Effector memory CD4-positive, alpha-beta T cell (primary cell): Measurements from ENCODE around the gene OPCML.

ENCODE experiments used
- DNase-seq, 3 donors: peaks; one replicate each; pipeline ENCODE4 v3.0.0-alpha.2; 2020
- H3K27ac ChIP-seq: 2 replicates; pipeline ENCODE4 v1.7.0; 2013; ENCODE audit warnings: mild to moderate bottlenecking, low read length, moderate library complexity; ENCODE audit not compliant: insufficient read depth, poor library complexity, severe bottlenecking
- H3K27me3 ChIP-seq: replicated peaks from 2 replicates; pipeline ENCODE4 v1.7.0; 2013; ENCODE audit warnings: mild to moderate bottlenecking, low read length; ENCODE audit not compliant: insufficient read depth, control insufficient read depth, poor library complexity, severe bottlenecking
- H3K36me3 ChIP-seq: 2 replicates; pipeline ENCODE4 v1.7.0; 2013; ENCODE audit warnings: mild to moderate bottlenecking, low read length, moderate library complexity; ENCODE audit not compliant: control insufficient read depth, insufficient read depth
- H3K4me1 ChIP-seq: 2 replicates; pipeline ENCODE4 v1.7.0; 2013; ENCODE audit warnings: low read length, mild to moderate bottlenecking; ENCODE audit not compliant: control insufficient read depth, insufficient read depth, poor library complexity, severe bottlenecking
- H3K4me3 ChIP-seq: 2 replicates; pipeline ENCODE4 v1.7.0; 2013; ENCODE audit warnings: low read length, low read depth, mild to moderate bottlenecking; ENCODE audit not compliant: insufficient read depth, poor library complexity, severe bottlenecking
- H3K9me3 ChIP-seq: 2 replicates; pipeline ENCODE4 v1.7.0; 2013; ENCODE audit warnings: mild to moderate bottlenecking, low read length, moderate library complexity; ENCODE audit not compliant: control insufficient read depth

Gene OPCML

DNA sequence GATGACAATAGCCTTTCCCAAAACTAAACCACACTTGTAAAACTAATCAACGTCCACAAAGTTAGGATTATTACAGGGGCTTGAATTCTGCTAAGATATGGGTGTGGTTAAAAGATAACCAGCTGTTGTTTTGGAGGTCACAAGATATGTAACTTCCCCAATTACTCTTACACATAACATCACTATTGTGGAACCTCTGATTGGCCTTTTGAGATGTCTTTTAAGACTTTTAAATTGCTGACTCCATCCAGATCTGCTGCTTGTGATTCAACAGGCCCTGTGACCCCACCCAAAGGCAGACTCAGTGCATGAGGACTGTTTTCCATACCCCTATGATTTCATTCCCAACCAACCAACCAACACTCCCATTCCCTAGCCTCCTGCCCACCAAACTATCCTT lies 893.9 kb downstream of the OPCML start:
- Histone ChIP-seq H3K4me1 (no peaks in the 10 kb centered on the region), H3K36me3 (no peaks in the 10 kb centered on the region), H3K27ac (no peak overlapping the region), H3K4me3 (no peak overlapping the region), H3K9me3 (no peaks in the 10 kb centered on the region), H3K27me3 (no peaks in the 10 kb centered on the region)
- no peak for DNase-seq

GRCh38 chr11:132636523-132636922 lies 895.8 kb downstream of the OPCML start:
- no peaks in the 10 kb centered on the region for H3K4me1 ChIP-seq
- no peak for DNase-seq
- H3K27ac ChIP-seq: no peak overlapping the region
- H3K36me3 ChIP-seq: no peaks in the 10 kb centered on the region
- H3K9me3 ChIP-seq: no peaks in the 10 kb centered on the region
- H3K4me3 ChIP-seq: no peak overlapping the region
- H3K27me3 ChIP-seq: no peaks in the 10 kb centered on the region

DNA sequence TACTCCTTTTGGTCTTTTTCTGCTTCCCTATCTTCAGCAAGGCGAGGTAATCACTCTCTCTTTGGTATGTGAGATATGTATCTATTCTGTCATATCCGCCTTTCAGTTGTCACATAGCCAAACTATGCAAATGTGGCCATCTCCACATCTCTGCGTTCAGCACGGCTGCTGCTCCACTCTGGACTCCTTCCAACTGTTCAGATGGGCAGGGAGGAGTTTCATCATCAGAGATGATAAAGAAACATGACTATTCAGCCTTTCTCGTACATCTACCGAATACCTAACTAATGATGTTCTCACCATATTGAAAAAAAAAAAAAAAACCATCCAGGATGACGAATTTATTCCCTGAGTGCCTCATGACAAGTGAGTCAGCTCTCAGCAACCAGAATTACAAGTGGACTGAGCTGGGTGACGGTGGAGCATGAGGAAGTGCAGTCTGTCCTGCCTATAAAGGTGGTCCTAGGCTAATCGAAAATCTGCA lies 899.6 kb downstream of the OPCML start:
- DNase-seq: no peak
- Histone ChIP-seq H3K4me3 (no peak overlapping the region), H3K4me1 (no peaks in the 10 kb centered on the region), H3K27ac (no peak overlapping the region), H3K27me3 (no peaks in the 10 kb centered on the region), H3K9me3 (no peaks in the 10 kb centered on the region), H3K36me3 (no peaks in the 10 kb centered on the region)

DNA sequence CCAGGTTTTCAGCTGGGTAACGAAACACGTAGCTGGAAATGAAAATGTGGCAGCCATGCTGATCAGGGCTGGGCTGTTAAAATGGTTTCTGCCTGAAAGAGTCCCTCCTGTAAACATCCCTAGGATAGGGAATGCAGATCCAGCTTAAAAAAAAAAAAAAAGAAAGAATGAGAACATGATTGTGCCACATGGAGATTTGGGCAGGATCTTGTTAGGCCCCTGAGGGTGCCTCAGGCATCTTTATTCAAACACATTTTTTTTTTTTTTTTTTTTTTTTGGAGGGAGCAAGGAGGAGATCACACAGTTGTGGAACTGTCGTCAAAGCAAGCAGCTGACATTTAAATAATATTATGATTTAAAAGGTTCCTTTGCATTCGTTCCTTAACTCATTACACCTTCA lies 900.3 kb downstream of the OPCML start:
- DNase-seq: no peak
- Histone ChIP-seq H3K4me1 (no peaks in the 10 kb centered on the region), H3K36me3 (no peaks in the 10 kb centered on the region), H3K27me3 (no peaks in the 10 kb centered on the region), H3K9me3 (no peaks in the 10 kb centered on the region), H3K4me3 (no peak overlapping the region), H3K27ac (no peak overlapping the region)

DNA sequence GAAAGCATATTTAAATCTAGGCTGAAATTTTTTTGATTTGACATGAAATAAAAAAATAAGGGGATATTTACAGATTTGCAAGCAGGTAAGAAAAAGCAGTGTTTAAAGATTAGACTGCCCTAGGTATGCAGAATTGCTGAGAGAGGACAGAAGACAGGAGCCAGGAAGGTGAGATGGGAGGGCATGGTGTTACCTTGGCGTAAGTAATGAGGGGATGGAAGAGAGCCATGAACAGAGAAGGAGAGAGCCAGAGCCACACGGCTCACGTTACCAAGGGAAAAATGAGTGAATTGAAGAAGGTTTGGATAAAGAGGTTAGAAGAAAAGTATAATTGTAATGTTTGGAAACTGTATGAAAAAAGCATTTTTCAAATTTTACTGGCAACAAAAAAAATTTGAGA lies 904.3 kb downstream of the OPCML start:
- no peaks in the 10 kb centered on the region for H3K27me3 ChIP-seq
- H3K36me3 ChIP-seq: no peaks in the 10 kb centered on the region
- H3K27ac ChIP-seq: no peak overlapping the region
- DNase-seq: no peak
- H3K4me1 ChIP-seq: no peaks in the 10 kb centered on the region
- H3K9me3 ChIP-seq: no peaks in the 10 kb centered on the region
- H3K4me3 ChIP-seq: no peak overlapping the region

- Histone ChIP-seq H3K36me3 (no peaks in the 10 kb centered on the region), H3K4me3 (no peak overlapping the region), H3K27ac (no peak overlapping the region), H3K27me3 (no peaks in the 10 kb centered on the region), H3K9me3 (no peaks in the 10 kb centered on the region), H3K4me1 (no peaks in the 10 kb centered on the region)
- DNase-seq: no peak
Observed at GRCh38 chr11:132626446-132626845, 905.9 kb downstream of the OPCML start.

DNA sequence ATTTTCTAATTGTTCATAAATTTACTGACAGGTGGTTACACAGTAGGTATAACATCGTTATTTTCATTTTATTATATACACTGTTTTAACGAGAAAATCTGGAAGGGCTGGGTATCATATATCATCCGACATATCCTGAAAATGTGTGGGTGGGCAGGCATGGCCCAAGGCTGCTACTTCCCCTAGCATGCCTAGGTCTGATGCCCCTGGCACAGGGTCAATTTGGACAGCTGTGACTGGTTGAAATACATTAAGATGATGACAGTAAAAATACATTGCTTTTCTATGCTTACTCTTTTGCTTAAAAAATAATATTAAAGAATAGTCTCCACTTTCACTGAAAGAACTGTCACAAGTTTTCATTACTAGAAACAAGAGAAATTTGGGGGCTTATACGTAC lies 908.8 kb downstream of the OPCML start:
- H3K27ac ChIP-seq: no peak overlapping the region
- H3K4me1 ChIP-seq: no peaks in the 10 kb centered on the region
- H3K4me3 ChIP-seq: no peak overlapping the region
- no peaks in the 10 kb centered on the region for H3K9me3 ChIP-seq
- DNase-seq: no peak
- H3K36me3 ChIP-seq: no peaks in the 10 kb centered on the region
- no peaks in the 10 kb centered on the region for H3K27me3 ChIP-seq

GRCh38 chr11:132621976-132622580 lies 910.2 kb downstream of the OPCML start:
- DNase-seq: no peak
- Histone ChIP-seq H3K27ac (no peak overlapping the region), H3K9me3 (no peaks in the 10 kb centered on the region), H3K4me1 (no peaks in the 10 kb centered on the region), H3K27me3 (no peaks in the 10 kb centered on the region), H3K36me3 (no peaks in the 10 kb centered on the region), H3K4me3 (no peak overlapping the region)

DNA sequence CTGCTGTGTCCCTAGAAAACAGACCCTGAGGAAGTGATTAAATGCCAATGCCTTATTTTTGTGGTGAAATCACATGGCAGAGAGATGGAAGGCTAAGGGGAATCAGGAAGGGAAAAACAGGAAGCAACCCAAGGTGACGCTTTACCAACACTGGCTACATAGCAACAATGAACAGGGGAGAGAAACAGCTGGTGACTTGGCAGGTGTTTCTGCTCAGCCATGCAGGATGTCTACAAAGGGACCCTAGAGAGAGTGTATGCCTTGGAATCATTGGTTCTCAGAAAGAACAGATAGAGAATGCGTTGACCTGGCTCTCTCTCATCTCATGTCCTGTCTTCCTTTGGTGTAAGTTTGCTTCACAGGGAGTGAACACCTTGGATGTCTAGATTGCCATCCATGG lies 911.9 kb downstream of the OPCML start:
- Histone ChIP-seq H3K27ac (no peak overlapping the region), H3K4me1 (no peaks in the 10 kb centered on the region), H3K4me3 (no peak overlapping the region), H3K27me3 (no peaks in the 10 kb centered on the region), H3K36me3 (no peaks in the 10 kb centered on the region), H3K9me3 (no peaks in the 10 kb centered on the region)
- no peak for DNase-seq

GRCh38 chr11:132610791-132611190 lies 921.5 kb downstream of the OPCML start:
- Histone ChIP-seq H3K27ac (no peak overlapping the region), H3K9me3 (no peaks in the 10 kb centered on the region), H3K36me3 (no peaks in the 10 kb centered on the region), H3K27me3 (no peaks in the 10 kb centered on the region), H3K4me3 (no peak overlapping the region), H3K4me1 (no peaks in the 10 kb centered on the region)
- DNase-seq: no peak
